DOHH2 (cell line): Measurements from ENCODE around the gene DAPL1.

ENCODE experiments used
- H3F3A ChIP-seq: fragments of 200-600 bp; sonication (generic), shearing (Covaris generic); 2 replicates; pipeline ENCODE4 v1.6.0; 2016; ENCODE audit warnings: antibody characterized with exemption, mild to moderate bottlenecking; ENCODE audit not compliant: control insufficient read depth, insufficient read depth
- H3K27ac ChIP-seq: fragments of 200-600 bp; sonication (generic); 2 replicates; pipeline ENCODE4 v1.5.1; 2014; ENCODE audit warnings: low read depth, mild to moderate bottlenecking, low read length, moderate library complexity
- H3K27me3 ChIP-seq: fragments of 200-600 bp; sonication (generic); 2 replicates; pipeline ENCODE4 v1.6.1; 2014; ENCODE audit warnings: mild to moderate bottlenecking, low read length, mixed read lengths; ENCODE audit not compliant: control insufficient read depth
- H3K36me3 ChIP-seq: fragments of 200-600 bp; sonication (generic); 2 replicates; pipeline ENCODE4 v1.6.1; 2014; ENCODE audit warnings: mild to moderate bottlenecking, low read length, moderate library complexity, mixed read lengths; ENCODE audit not compliant: control insufficient read depth
- H3K4me1 ChIP-seq: fragments of 200-600 bp; sonication (generic); 2 replicates; pipeline ENCODE4 v1.6.1; 2014; ENCODE audit warnings: mild to moderate bottlenecking, low read length, mixed read lengths; ENCODE audit not compliant: control insufficient read depth
- H3K4me2 ChIP-seq: fragments of 200-600 bp; sonication (generic); 2 replicates; pipeline ENCODE4 v1.6.0; 2014; ENCODE audit warnings: mild to moderate bottlenecking, low read length, moderate library complexity
- H3K4me3 ChIP-seq: fragments of 200-600 bp; sonication (generic); 2 replicates; pipeline ENCODE4 v1.5.1; 2014; ENCODE audit warnings: mild to moderate bottlenecking, low read length, mixed read lengths
- H3K79me2 ChIP-seq: fragments of 200-600 bp; sonication (generic); 2 replicates; pipeline ENCODE4 v1.6.1; 2014; ENCODE audit warnings: mild to moderate bottlenecking, low read length, mixed read lengths; ENCODE audit not compliant: control insufficient read depth
- H3K9me2 ChIP-seq: fragments of 200-600 bp; sonication (generic); replicated peaks from 2 replicates; pipeline ENCODE4 v1.6.1; 2014; ENCODE audit warnings: mild to moderate bottlenecking, low read length, mixed read lengths; ENCODE audit not compliant: control insufficient read depth
- H3K9me3 ChIP-seq: fragments of 200-600 bp; sonication (generic); 2 replicates; pipeline ENCODE4 v1.6.1; 2014; ENCODE audit warnings: antibody characterized with exemption, low read length, mixed read lengths; ENCODE audit not compliant: control insufficient read depth, insufficient read depth
- H4K20me1 ChIP-seq: fragments of 200-600 bp; sonication (generic); 2 replicates; pipeline ENCODE4 v1.6.0; 2014; ENCODE audit warnings: low read depth, mild to moderate bottlenecking, antibody characterized with exemption, low read length, moderate library complexity; ENCODE audit not compliant: control insufficient read depth, insufficient read depth
- CTCF ChIP-seq: fragments of 200-600 bp; sonication (generic); IDR thresholded peaks from one replicate; pipeline ENCODE4 v1.5.1; 2014; ENCODE audit warnings: antibody characterized with exemption, mild to moderate bottlenecking, low read depth, low read length; ENCODE audit not compliant: poor library complexity, severe bottlenecking
- EZH2phosphoT487 ChIP-seq: fragments of 200-600 bp; sonication (generic); IDR thresholded peaks from 2 replicates; pipeline ENCODE4 v1.6.1; 2017; ENCODE audit warnings: borderline replicate concordance, mild to moderate bottlenecking, antibody characterized with exemption, low read length, moderate library complexity, mixed read lengths

DAPL1 gene

DNA sequence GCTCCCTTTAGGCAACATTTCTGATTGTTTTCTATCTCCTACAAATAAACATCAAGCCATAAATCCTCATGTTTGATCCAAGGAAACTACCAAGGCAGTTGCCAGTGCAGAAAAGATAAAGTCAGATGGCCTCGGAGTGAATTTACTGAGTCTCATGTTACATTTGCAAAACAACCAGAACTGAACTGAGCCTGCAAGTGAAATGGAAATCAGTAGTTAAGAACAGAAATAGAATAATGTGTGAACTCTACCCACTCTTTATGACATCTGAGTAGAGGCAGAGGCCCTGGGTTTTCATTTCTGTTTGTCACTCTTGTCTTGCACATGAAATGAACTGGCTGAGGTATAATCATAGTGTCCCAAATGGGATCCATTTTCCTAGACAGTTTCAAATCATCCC is 20.4 kb upstream of the DAPL1 start:
- no peak overlapping the region for H3K27ac ChIP-seq
- no peaks in the 10 kb centered on the region for H3K36me3 ChIP-seq
- H3F3A ChIP-seq, result no peaks in the 10 kb centered on the region
- no peaks in the 10 kb centered on the region for H3K79me2 ChIP-seq
- H3K4me3 ChIP-seq, result no peak overlapping the region
- no peaks in the 10 kb centered on the region for H3K9me3 ChIP-seq
- no peaks in the 10 kb centered on the region for H3K9me2 ChIP-seq
- no peaks in the 10 kb centered on the region for H4K20me1 ChIP-seq
- H3K4me1 ChIP-seq, result no peaks in the 10 kb centered on the region
- no peaks in the 10 kb centered on the region for H3K27me3 ChIP-seq
- no peak overlapping the region for H3K4me2 ChIP-seq
- TF ChIP-seq CTCF, result no peak
- TF ChIP-seq EZH2phosphoT487, result no peak

- no peak overlapping the region for H3K4me2 ChIP-seq
- H4K20me1 ChIP-seq, result no peaks in the 10 kb centered on the region
- H3K9me2 ChIP-seq, result no peaks in the 10 kb centered on the region
- H3K36me3 ChIP-seq, result no peaks in the 10 kb centered on the region
- TF ChIP-seq CTCF (no peak), EZH2phosphoT487 (no peak)
- H3K4me1 ChIP-seq, result no peaks in the 10 kb centered on the region
- H3K79me2 ChIP-seq, result no peaks in the 10 kb centered on the region
- H3K27me3 ChIP-seq, result no peaks in the 10 kb centered on the region
- no peaks in the 10 kb centered on the region for H3K9me3 ChIP-seq
- no peak overlapping the region for H3K4me3 ChIP-seq
- H3K27ac ChIP-seq, result no peak overlapping the region
- H3F3A ChIP-seq, result no peaks in the 10 kb centered on the region
These were observed 19.7 kb upstream of the DAPL1 start for GRCh38 chr2:158775273-158776027.

GRCh38 chr2:158776231-158776630 is 18.9 kb upstream of the DAPL1 start:
- Histone ChIP-seq H3K27me3 (no peaks in the 10 kb centered on the region), H3F3A (no peaks in the 10 kb centered on the region), H3K4me2 (no peak overlapping the region), H3K4me1 (no peaks in the 10 kb centered on the region), H3K79me2 (no peaks in the 10 kb centered on the region), H3K36me3 (no peaks in the 10 kb centered on the region), H3K27ac (no peak overlapping the region), H3K9me3 (no peaks in the 10 kb centered on the region), H4K20me1 (no peaks in the 10 kb centered on the region), H3K4me3 (no peak overlapping the region), H3K9me2 (no peaks in the 10 kb centered on the region)
- TF ChIP-seq CTCF, result no peak
- no peak for TF ChIP-seq EZH2phosphoT487
